NCI-H345 (cell line): ENCODE measurements around the gene PDSS2.
"Not testable (repeated sequence)": the region's sequence is repeated elsewhere in the genome, so short reads cannot be mapped to it uniquely, and the experiment has no call there.

Source experiments
- DNase-seq: peaks from one replicate; lab custom pipeline; 2025; lab: John Stamatoyannopoulos, UW

Gene PDSS2

DNA sequence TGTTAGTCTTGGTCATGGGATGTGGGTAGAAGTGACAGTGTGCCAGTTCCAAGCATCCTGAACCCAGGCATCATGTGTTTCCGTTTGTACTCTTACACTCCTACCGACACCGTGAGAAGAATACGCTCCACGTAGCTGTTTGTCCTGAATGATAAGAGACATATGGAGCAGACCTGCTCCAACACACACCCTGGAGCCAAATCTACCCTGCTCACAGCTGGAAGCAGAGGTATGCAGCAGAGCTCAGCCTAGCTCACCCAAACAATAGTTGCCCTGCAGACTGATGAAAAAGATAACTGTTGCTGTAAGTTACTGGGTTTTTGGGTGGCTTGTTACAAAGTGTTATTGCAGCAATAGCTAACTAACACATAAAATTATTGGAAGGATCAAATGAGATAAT, 14.3 kb upstream of the PDSS2 start:
- DNase-seq, result no peak

DNA sequence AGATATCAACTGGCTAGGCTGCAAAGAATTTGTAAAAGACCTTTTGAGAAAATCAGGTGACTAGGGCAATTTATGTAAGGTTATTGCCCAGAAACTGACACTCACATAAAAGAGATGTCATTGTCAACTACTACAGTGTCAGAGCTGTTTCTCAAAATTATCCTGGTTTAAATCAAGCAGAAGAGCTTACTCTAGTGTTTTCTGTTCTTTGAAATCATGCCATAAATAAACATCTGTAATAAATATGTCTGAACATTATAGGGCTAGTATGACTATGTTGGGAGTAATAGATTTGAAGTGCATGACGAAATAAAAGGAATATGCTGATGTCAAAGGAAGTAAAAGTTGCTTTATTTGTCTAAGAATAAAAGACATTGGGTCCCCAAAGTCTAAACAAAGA, 11.0 kb upstream of the PDSS2 start:
- DNase-seq, result no peak

DNA sequence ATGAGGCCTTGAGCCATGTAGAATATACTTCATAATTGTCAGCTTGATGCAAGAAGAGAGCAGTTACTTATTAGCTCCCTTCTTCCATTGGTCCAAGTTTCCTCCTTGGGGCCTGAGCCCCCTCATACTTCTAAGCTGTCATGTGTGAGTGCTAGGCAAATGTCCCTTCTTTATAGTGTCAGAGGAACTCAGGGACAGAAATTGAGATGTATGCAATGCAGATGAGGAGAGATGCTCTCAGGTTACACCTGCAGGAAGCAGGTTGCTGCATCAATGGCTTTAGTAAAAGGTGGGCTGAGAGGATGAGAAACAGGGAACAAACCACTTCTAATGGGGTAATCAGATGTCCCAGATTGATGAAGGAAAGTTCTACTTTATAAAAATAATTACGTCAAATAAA, 6.7 kb upstream of the PDSS2 start:
- no peak for DNase-seq

DNA sequence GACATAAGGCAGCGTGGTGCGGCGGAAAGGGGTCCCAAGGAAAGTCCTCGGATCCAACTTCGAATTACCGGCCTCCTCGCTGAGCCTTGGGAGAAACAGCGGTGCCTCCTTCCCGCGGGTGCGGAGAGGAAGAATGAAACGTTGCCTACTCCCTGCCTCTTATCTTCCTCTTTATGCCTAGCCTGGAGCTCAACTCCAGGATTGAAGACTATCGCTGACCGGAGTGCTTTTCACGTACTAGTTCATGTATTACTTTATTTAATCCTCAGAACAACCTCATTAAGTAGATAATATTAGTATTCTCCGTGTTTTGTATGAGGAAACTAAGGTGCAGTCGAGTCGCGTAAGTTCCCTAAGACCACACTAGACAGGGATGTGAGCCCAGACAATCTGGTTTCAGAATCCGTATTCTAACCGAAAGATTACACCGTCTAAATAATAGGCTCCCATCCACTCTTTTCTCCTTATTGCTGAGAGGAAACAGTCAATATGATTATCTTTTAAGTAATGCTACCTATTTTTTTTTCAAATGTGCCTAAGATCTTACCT, 793 bp upstream of the PDSS2 start:
- no peak for DNase-seq

DNA sequence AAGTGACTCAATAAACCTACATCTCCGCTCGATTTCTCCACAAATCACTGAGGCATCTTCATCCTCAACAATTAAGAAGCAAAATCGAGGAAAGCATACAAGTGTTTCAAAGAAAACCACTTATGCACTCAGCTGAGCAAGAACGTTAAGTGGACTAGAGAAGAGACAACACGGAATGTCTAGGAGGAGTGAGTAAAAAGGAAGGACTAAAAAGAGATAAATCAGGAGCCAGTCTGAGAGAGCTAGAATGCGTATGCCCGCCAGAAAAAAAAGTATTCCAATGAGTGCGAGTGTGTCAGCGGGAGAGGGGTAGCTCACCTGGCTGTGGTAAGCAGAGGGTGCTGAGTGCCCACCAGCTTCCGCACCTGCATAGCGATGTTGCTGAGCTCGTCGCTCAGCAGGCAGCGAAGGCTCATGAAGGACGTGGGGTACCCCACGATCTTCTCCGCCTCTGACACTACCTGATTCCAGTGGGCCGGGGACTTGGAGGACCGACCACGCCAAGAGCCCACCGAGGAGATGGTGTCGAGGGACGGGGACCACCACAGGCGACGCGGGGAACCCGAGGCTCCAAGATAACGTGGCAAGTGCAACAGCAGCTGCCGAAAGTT, 587 bp downstream of the PDSS2 start:
- DNase-seq, result peak; percentile 40

DNA sequence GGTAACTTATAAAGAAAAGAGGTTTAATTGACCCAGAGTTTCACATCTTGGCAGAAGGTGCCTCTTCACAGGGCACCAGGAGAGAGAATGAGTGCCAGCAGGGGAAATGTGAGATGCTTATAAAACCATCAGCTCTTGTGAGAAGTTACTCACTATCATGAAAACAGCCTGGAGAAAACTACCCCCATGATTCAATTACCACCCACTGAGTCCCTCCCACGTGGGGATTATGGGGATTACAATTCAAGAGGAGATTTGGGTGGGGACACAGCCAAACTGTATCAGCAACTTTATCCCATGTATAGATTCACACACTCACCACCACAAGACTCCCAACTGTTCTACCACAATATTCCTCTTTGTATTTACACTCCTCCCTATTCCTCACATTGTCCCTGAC, 10.6 kb downstream of the PDSS2 start:
- DNase-seq, result no peak

DNA sequence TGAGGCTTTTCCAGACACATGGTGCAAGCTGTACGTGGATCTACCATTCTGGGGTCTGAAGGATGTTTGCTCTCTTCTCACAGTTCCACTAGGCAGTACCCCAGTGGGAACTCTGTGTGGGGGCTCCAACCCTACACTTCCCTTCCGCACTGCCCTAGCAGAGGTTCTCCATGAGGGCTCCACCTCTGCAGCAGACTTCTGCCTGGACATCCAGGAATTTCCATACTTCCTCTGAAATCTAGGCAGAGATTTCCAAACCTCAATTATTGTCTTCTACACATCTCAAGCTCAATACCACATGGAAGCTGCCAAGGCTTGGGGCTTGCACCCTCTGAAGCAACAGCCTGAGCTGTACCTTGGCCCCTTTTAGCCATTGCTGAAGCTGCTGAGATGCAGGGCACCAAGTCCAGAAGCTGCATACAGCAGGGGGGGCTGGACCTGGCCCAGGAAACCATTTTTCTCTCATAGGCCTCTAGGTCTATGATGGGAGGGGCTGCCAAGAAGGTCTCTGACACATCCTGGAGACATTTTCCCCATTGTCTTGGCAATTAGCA, 11.6 kb downstream of the PDSS2 start:
- no peak for DNase-seq

DNA sequence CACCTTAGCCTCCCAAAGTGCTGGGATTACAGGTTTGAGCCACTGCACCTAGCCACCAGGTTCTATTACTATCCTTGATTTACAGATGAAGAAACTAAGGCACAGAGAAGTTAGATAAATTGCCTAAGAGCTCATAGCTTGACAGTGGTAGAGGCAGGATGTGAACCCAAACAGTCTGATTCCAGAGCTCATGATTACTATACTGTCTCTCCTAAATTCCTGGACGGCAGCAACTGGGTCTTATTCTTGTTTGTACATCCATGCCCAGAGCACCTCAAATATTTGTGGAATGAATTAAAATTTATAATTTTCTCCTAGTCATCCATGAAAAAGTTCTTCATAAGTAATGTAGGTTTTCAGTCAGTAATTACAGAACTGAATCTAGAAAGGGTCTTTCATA, 15.1 kb downstream of the PDSS2 start:
- DNase-seq, result no peak

DNA sequence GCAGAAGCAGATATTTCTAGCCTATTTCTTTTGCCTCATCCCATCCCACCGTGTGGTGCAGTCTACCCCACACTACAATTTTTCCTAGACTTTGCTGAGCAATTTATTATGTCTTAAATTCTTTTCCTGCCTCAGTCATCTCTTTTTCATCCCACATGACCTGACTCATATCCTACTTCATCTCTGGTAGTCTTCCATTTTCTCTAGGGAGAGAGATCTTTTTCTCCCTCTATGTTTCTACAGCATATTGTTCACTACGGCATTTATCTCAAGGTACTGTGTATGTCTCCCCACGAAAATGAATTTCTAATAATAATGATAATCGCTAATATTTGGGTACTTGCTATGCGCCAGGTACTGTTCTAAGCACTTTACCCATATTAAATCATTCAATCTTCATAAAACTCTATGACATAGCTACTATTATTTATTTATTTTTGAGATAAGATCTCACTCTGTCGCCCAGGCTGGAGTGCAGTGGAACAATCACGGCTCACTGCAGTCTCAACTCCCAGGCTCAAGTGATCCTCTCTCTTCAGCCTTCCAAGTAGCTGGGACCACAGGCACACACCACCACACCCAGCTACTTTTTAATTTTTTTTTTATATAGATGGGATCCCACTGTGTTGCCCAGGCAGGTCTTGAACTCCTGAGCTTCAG, 15.6 kb downstream of the PDSS2 start:
- no peak for DNase-seq

DNA sequence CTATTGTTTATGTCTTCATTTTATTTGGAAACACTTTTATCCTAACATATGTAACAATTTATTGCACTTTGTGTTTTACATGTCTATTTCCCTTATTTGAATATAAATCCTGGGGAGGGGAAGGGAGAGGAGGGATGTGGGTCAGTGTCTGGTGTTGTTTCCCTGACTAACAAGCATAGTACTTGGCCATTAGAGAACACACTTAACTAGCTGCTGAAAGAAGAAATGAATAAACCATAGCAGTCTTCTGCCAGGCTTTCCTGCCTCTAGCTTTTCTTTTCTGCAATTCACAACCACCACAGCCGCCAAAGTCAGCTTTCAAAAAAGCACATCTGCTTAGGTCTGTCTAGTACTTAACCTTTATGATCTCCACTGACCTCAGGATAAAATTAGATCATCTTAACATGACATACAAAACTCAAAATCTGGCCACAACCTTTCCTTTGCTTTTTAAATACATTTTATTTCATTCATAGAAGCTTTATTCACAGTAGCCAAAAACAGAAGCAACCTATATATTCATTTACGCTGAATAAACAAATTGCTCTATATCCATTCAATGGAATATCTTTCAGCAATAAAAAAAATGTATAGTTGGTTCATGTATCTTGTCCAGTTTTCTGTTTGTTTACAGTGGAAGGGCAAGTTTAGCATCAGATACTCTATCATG, 16.3 kb downstream of the PDSS2 start:
- DNase-seq, result no peak

DNA sequence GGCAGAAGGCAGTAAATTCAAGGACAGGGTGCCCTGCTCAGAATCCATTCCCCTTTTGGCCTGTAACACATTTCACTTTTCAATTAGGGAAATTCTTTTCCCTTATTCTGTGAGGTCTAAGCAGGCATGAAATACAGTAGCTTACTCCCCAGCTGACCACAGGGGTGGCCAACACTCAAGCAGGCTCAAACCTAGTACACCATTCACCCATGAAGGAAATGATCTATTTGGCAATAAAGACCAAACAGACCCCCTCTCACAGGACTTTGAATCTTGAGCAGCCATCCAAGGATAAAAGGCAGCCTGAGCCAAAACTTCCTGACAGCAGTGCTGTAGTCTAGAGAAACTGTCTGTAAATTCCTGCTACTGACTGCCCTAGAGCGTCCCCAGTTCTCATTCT, 17.7 kb downstream of the PDSS2 start:
- no peak for DNase-seq

DNA sequence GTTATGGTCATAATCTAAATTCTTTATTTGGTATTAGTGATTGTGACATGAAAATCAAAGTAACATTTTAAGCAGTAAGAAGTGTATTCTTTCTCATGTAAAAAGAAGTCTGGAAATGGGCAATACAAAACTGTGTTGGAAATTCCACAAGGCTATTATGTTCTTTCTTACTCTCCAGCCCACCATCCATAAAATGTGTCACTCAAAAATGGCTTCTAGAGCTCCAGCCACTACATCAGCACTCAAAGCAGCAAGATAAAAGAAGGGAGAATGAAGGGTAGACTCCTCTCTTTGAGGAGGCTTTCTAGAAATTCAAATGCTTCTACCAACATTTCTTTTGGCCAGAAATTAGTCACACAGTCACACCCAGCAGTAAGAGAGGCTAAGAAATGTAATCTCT, 18.4 kb downstream of the PDSS2 start:
- DNase-seq, result no peak

DNA sequence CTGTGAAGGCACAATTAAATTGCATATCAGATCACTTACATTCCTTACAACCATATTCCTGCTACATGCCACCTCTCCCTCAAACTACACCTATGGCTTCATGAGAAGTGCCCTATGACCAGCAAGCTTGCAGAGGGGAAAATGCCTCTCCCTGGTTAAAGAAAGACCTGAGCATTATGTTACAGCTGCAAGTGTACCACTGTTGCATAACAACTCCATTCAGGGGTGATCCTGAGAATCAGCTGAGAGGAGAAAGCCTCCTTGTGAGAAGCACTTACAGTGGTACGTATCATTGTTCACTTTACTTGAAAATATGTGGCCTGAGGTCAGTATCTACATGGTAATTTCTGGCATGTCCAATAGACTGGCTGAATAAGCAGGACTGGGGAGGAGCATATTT, 20.0 kb downstream of the PDSS2 start:
- no peak for DNase-seq

DNA sequence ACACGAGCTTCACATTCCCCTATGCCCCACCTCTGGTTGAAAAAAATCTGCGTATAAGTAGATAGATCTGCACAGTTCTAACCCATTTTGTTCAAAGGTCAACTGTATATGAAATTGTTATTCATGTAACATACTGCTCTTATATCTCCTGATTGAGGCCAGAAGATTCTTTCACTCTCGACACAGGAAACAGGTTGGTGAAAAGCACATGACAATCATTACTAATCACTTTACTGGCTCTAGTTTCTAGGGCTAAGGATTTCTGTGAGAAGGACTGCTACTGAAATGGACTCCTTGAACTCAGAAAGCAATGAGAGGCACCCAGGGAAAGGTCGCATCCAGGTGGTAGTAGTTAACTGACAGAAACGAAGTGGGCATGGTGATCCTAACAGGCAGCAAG, 21.7 kb downstream of the PDSS2 start:
- DNase-seq, result no peak

DNA sequence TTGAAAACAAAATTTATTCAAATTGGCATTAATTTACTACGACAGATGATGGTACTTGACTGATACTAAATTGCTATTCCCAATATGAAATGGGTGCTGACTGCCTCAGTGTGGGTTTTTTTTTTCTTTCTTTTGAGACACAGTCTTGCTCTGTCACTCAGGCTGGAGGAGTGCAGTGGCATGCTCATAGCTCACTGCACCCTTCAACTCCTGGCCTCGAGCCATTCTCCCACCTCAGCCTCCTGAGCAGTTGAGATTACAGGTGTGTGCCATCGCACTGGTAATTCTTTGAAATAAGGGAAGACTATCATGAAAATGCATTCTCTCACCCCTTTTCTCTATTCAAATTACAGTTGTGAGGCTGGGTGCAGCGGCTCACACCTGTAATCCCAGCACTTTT, 22.5 kb downstream of the PDSS2 start:
- DNase-seq, result no peak

DNA sequence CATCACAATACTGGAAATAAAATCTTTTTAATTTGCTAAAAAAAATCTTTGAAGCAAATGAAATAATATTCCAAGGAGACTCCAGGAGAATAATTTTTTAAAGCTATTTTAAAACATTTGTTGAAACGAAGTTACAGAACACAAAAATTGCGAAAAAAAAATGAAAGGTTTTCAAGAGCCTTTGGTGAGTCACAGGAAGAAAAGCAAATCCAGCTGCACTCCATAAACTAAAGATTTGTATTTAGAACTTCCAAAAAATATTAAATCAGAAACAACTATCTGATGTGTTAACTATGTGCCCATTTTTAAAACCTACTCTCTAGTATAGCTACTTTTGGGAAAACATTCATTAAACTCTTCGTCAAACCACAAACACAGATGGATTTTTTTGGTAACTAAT, 23.6 kb downstream of the PDSS2 start:
- no peak for DNase-seq

DNA sequence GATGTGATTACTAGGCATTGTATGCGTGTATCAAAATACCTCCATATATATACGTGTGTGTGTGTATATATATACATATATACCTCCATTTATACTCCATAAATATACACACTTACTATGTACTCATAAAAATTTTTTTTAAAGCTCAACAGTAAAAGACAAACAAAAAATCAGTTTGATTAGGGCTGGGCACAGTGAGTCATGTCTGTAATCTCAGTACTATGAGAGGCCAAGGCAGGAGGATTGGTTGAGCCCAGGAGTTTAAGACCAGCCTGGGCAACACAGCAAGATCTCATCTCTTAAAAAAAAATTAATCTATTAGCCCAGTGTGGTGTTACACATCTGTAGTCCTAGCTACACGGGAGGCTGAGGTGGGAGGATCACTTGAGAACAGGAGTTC, 24.6 kb downstream of the PDSS2 start:
- no peak for DNase-seq

DNA sequence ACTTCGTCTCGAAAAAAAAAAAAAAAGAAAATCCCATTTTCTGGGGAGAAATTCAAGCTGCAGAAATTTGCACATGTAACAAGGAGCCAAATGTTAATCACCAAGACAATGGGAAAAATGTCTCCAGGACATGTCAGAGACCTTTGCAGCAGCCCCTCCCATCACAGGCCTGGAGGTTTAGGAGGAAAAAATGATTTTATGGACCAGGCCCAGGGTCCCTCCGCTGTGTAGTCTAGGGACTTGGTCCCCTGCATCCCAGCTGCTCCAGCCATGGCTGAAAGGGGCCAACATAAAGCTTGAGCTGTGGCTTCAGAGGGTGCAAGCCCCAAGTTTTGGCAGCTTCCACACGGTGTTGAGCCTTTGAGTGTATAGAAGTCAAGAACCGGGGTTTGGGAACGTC, 33.4 kb downstream of the PDSS2 start:
- not testable (repeated sequence) for DNase-seq

DNA sequence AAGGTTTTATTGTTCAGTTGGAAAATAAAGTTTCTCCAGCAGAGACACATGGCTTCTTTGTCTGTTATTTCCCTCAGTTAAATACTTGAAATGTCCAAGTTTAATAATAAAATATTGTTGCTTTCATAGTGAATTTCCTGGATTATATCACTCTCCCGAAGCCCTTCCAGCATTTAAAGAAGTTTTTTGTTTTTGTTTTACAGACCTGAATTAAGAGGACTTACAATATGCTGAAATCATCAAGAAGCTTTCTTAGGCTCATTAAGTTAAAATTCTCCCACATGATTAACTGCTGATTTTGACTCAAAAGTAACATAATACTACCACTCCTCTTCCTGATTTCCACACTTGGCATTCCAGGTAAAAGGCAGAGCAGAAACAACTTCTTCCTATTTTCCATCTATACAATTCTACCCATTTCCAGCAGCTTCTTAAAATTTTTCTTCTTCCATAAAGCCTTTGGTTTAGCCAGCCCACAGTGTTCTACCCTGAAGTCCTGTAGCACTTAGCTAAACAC, 35.8 kb downstream of the PDSS2 start:
- DNase-seq, result no peak

DNA sequence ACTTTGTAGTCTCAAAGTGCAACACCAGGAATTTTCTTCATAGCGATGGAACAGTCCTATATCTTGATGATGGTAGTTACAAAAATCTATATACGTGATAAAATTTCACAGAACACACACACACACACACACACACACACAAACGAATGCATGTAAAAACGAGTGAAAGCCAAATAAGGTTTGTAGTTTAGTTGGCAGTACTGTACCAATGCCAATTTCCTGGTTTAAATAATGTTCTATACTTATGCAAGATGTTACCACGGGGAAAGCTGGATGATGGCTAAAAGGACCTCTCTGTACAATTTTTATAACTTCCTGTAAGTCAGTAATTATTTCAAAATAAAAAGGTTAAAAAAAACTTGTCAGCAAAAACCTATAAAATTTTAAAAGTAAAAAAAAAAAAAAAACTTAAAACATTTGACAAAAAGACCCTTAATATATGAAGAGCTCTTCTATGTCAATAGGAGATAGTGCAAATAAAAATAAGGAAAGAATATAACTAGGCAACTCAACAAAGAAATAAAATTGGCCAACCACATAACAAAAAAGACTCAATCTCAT, 37.6 kb downstream of the PDSS2 start:
- DNase-seq, result no peak

DNA sequence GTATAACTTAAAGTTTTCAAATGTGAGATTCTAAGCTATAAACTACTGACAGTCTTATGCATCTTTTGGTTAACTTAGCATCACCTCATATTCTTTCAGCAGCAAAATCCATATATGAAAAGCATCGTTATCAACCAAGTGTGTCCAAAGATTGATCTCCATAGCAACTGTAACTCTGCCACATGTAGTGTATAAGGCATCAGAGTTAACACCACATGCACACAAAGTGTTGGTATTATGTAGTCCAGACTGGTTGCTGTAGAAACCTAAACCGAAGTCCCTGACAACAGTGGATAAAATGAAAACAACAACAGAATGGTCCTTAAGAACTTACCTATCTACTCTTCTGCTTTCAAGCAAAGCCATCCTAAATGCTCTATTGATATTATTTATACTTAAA, 39.6 kb downstream of the PDSS2 start:
- DNase-seq, result no peak

DNA sequence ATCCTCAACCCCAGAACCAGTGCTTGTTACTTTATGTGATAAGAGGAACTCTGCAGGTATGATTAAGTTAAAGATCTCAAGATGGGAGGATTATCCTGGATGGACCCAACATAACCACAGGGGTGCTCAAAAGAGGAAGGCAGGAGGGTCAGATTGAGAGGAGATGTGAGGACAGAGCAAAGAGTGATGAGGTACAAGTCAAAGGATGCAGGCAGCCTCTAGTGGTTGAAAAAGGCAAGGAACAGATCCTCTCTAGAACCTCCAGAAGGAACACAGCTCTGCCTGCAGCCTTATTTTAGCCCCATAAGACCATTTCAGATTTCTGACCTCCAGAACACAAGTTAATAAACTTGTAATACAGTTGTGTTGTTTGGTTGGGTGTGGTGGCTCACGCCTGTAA, 41.2 kb downstream of the PDSS2 start:
- no peak for DNase-seq

DNA sequence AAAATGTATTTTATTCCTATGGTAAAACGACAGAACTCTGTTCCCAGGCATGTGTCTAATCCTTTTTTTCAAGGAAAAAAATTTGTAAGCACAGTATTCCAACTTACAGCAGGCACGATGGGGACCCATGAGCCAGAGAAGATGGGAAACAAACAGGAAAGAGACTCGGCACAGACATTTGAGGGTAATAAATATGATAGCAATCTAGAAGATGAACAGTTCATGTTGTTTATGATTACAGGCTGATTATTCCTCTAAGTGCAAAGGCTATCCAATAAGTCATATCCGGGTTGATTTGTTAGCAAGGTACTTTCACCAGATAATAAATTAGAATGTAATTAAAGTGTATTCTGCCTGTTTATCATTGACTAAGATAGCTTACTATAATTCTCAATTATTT, 43.2 kb downstream of the PDSS2 start:
- DNase-seq, result no peak
